K562 (cell line): Measurements from ENCODE around the gene HNMT. TPM values are rescaled to one million over a fixed set of nuclear protein-coding genes. Genes with fewer than 3 reads are reported as not detected.
A peak's percentile ranks its signal among the peaks of the same experiment; 100 is the strongest.

Experiments
- BHLHE40 ChIP-seq: IDR thresholded peaks from 2 replicates; pipeline ENCODE4 v1.6.1; 2011; ENCODE audit warnings: low read length, improper control_type of control experiment
- CLOCK ChIP-seq: fragments of 250-450 bp; sonication (Bioruptor Pico); IDR thresholded peaks from 2 replicates; pipeline ENCODE4 v1.4.0; 2020; ENCODE audit warnings: mild to moderate bottlenecking, moderate library complexity, borderline replicate concordance
- DIDO1 ChIP-seq: fragments of 450-650 bp; IDR thresholded peaks from 2 replicates; pipeline ENCODE4 v1.6.1; 2016; ENCODE audit warnings: low read depth, missing biosample characterization, missing genetic modification characterization
- HNRNPUL1 ChIP-seq: fragments of 200-400 bp; formaldehyde crosslinking; IDR thresholded peaks from 2 replicates; pipeline ENCODE4 v1.6.1; 2017; ENCODE audit warnings: low read length
- NFIX ChIP-seq: fragments of 250-450 bp; sonication (Bioruptor Pico); IDR thresholded peaks from 2 replicates; pipeline ENCODE4 v1.4.0; 2020; ENCODE audit warnings: low read depth, mild to moderate bottlenecking, moderate library complexity
- NONO ChIP-seq, 2 experiments: fragments of 200-400 bp in 1 of 2; fragments of 450-650 bp in 1 of 2; formaldehyde crosslinking in 1 of 2; IDR thresholded peaks; 2 replicates each; pipeline ENCODE4 v1.6.1; 2017; ENCODE audit warnings: low read depth in 2 of 2, mild to moderate bottlenecking in 2 of 2, moderate library complexity in 2 of 2, low read length in 1 of 2
- PKNOX1 ChIP-seq: fragments of 450-650 bp; IDR thresholded peaks from 2 replicates; pipeline ENCODE4 v1.6.1; 2016
- SNIP1 ChIP-seq: fragments of 450-650 bp; IDR thresholded peaks from 2 replicates; pipeline ENCODE4 v1.7.1; 2017; ENCODE audit warnings: low read depth, mild to moderate bottlenecking
- TCF7 ChIP-seq: sonication (generic); IDR thresholded peaks from 2 replicates; pipeline ENCODE4 v1.6.1; 2016; ENCODE audit warnings: antibody characterized with exemption, borderline replicate concordance
- U2AF2 ChIP-seq: fragments of 200-400 bp; formaldehyde crosslinking; optimal IDR thresholded peaks from 2 replicates; pipeline ENCODE3; 2017; ENCODE audit warnings: low read depth, mild to moderate bottlenecking, low read length
- ZBTB26 ChIP-seq: fragments of 450-650 bp; formaldehyde crosslinking; IDR thresholded peaks from 2 replicates; pipeline ENCODE4 v1.4.0; 2022; ENCODE audit warnings: missing genetic modification characterization
- ZBTB5 ChIP-seq: fragments of 450-650 bp; IDR thresholded peaks from 2 replicates; pipeline ENCODE4 v1.6.1; 2017; ENCODE audit warnings: antibody characterized with exemption
- ZC3H4 ChIP-seq: sonication (generic); formaldehyde crosslinking; IDR thresholded peaks from 2 replicates; pipeline ENCODE4 v1.9.0; 2021; ENCODE audit warnings: missing genetic modification reagents, borderline replicate concordance
- ZMIZ1 ChIP-seq, 2 experiments: fragments of 150-350 bp in 1 of 2; IDR thresholded peaks; 2 replicates each; pipeline ENCODE4 v1.6.1; 2012 to 2016; ENCODE audit warnings: low read depth in 2 of 2, low read length in 2 of 2, mild to moderate bottlenecking in 1 of 2, moderate library complexity in 1 of 2
- ZNF239 ChIP-seq: fragments of 250-450 bp; sonication (Bioruptor Pico); IDR thresholded peaks from 2 replicates; pipeline ENCODE4 v1.4.0; 2020; ENCODE audit warnings: mild to moderate bottlenecking
- ZNF766 ChIP-seq: fragments of 200-800 bp; sonication (Bioruptor generic); conservative IDR thresholded peaks from 2 replicates; pipeline ENCODE4 v1.6.1; 2016; ENCODE audit warnings: missing genetic modification characterization, missing compliant biosample characterization
- polyA plus RNA-seq, 8 experiments: library from polyadenylated mRNA; depleted of rRNA in 4 of 8; stranded (reverse) in 5 of 8; unstranded in 3 of 8; fragments of >200 nt; fragmentation: Nextera tagmentation in 2 of 8; fragmentation: Illumina TruSeq in 1 of 8; extraction: Ambion mirVana in 2 of 8; extraction: Trizol in 1 of 8; gene quantifications; 2 replicates each; pipeline versions ENCODE4 v1.2.1 to v1.2.3, GENCODE V29; 2011 to 2014; ENCODE audit warnings: inconsistent platforms in 1 of 8, missing spikeins in 1 of 8
- total RNA-seq, 7 experiments: library from RNA; depleted of rRNA in 6 of 7; stranded (reverse); fragments of >200 nt in 6 of 7; fragmentation: Illumina TruSeq in 2 of 7; extraction: Trizol in 2 of 7; gene quantifications; 2 replicates each; pipeline versions ENCODE4 v1.2.1 to v1.2.3, GENCODE V29; 2011 to 2021; ENCODE audit warnings: low replicate concordance in 1 of 7

The HNMT gene
- total and polyA plus RNA-seq, 9 of the 15 experiments (the other 6 are each of a cell fraction or from before 2014, with no cell fraction given) = 3.1 to 10.9 (median 5.3) TPM

- TF ChIP-seq ZMIZ1 (IDR thresholded peaks at IDR 0.05; ENCODE audit: low read depth in 2 of 2, low read length in 2 of 2) (no peak), ZNF766 (CRISPR knock-in tag) (peak; percentile 97), TCF7 (no peak), PKNOX1 (peak; percentile 96), ZC3H4 (no peak), SNIP1 (no peak), ZBTB26 (no peak), ZNF239 (CRISPR knock-in tag) (no peak; the same call in 1 of the 2 replicates), HNRNPUL1 (no peak), NONO (IDR thresholded peaks at IDR 0.05; ENCODE audit: low read depth in 2 of 2, low read length in 1 of 2) (no peak), CLOCK (no peak), ZBTB5 (no peak), BHLHE40 (no peak), DIDO1 (tag) (no peak), NFIX (CRISPR knock-in tag) (no peak), U2AF2 (no peak)
Observed at GRCh38 chr2:138023298-138023697, 59.0 kb downstream of the HNMT start (continued).
